GM18907 (cell line): ENCODE results near the gene SLC6A6.

Source experiments
- ATAC-seq: cut with Tn5 transposase; IDR thresholded peaks from one replicate; pipeline ENCODE4 v1.9.1; 2021; ENCODE audit warnings: mild to moderate bottlenecking, moderate library complexity; ENCODE audit not compliant: unreplicated experiment

Gene SLC6A6

GRCh38 chr3:14415501-14415900 lies 13.1 kb downstream of the SLC6A6 start:
- ATAC-seq: no peak

- no peak for ATAC-seq
Measured at GRCh38 chr3:14416453-14416852, 14.0 kb downstream of the SLC6A6 start.

GRCh38 chr3:14418296-14419250 lies 16.2 kb downstream of the SLC6A6 start:
- ATAC-seq: no peak

- no peak for ATAC-seq
Measured at GRCh38 chr3:14422016-14422963, 19.9 kb downstream of the SLC6A6 start.

GRCh38 chr3:14423197-14423743 lies 20.9 kb downstream of the SLC6A6 start:
- ATAC-seq: no peak

GRCh38 chr3:14423963-14424362 lies 21.6 kb downstream of the SLC6A6 start:
- ATAC-seq: no peak

- ATAC-seq: no peak
Measured at GRCh38 chr3:14424711-14425580, 22.5 kb downstream of the SLC6A6 start.

- ATAC-seq: peak; percentile 59
Measured at GRCh38 chr3:14425581-14426304, 23.3 kb downstream of the SLC6A6 start.

GRCh38 chr3:14426305-14426620 lies 23.9 kb downstream of the SLC6A6 start:
- ATAC-seq: no peak

- ATAC-seq: no peak
Measured at GRCh38 chr3:14428087-14429033, 26.0 kb downstream of the SLC6A6 start.

- no peak for ATAC-seq
Measured at GRCh38 chr3:14429237-14429636, 26.8 kb downstream of the SLC6A6 start.

GRCh38 chr3:14429640-14430039 lies 27.2 kb downstream of the SLC6A6 start:
- no peak for ATAC-seq

- no peak for ATAC-seq
Measured at GRCh38 chr3:14430053-14430452, 27.6 kb downstream of the SLC6A6 start.

GRCh38 chr3:14430706-14431451 lies 28.5 kb downstream of the SLC6A6 start:
- ATAC-seq: no peak

- ATAC-seq: peak; percentile 36
Measured at GRCh38 chr3:14431452-14431916, 29.1 kb downstream of the SLC6A6 start.

- peak; percentile 87 for ATAC-seq
Measured at GRCh38 chr3:14431917-14432834, 29.8 kb downstream of the SLC6A6 start.

- no peak for ATAC-seq
Measured at GRCh38 chr3:14433106-14433505, 30.7 kb downstream of the SLC6A6 start.
